Fibroblast of skin of abdomen (primary cell): ENCODE measurements around the gene ATP5MC2.
"Not testable (repeated sequence)": the region's sequence is repeated elsewhere in the genome, so short reads cannot be mapped to it uniquely, and the experiment has no call there.

Source experiments
- DNase-seq: peaks from one replicate; pipeline ENCODE4 v3.0.0-alpha.2; 2013

ATP5MC2 gene

DNA sequence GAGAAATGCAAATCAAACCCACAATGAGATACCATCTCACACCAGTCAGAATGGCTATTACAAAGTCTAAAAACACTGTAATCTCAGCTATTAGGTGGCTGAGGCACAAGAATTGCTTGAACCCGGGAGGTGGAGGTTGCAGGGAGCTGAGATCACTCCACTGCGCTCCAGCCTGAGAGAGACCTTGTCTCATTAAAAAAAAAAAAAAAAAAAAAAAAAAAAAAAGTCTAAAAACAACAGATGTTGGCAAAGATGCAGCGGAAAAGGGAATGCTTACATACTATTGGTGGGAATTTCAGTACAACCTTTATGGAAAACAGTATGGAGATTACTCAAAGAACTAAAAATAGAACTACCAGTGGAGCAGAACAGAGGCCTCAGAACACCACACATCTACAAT, 30.7 kb downstream of the ATP5MC2 start:
- peak; percentile 36 for DNase-seq

DNA sequence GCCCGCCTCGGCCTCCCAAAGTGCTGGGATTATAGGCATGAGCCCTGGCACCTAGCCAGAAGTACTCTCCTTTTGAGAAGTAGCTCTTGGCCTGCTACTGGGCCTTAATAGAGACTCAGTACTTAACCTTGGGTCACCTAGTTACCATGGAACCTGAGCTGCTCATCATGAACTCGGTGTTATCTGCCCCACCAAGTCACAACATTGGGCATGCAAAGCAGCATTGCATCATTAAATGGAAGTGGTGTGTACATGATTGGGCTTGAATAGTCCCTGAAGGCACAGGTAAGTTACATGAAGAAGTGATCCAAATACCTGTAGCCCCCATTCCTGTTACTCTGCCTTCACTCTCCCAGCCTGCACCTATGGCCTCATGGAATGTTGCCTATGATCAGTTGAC, 31.8 kb downstream of the ATP5MC2 start:
- no peak for DNase-seq

DNA sequence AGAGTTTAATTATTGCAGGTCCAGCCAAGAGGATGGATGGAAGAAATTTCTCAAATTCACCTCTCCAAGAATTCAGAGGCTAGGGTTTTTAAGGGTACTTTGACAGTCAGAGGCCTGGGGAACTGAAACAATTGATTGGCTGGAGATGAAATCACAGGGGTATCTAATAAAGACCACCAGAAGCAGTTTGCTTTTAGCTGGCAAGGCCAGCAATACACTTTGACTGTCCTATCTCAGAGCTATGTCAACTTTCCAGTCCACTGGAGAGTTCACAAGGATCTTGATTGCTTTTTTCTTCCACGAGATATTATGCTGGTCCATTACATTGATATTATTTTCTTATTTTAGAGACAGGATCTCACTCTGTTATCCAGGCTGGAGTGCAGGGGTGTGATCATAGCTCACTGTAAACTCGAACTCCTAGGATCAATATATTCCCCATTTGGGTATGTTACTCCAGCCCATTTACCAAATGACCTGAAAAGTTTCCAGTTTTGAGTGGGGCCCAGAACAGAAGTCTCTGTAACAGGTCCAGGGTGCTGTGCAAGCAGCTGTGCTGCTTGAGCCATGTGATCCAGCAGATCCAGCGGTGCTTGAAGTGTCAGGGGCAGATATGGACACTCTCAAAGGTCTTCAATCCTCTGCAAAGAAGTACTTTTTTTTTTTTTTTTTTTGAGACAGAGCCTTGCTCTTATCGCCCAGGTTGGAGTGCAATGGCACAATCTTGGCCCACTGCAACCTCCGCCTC, 32.5 kb downstream of the ATP5MC2 start:
- no peak for DNase-seq

DNA sequence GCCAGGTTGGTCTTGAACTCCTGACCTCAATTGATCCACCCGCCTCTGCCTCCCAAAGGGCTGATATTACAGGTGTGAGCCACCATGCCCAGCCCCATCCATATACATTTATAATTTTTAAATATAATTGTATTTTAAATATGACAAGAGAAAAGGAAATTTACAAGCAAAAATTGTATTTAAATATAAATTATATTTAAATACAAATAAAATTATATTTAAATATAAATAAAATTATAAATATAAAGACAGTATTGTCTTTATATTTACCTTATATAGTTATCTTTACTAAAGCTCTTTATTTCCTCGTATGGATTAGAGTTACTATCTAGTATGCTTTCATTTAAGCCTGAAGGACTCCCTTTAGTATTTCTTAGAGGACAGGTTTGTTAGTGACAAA, 37.8 kb downstream of the ATP5MC2 start:
- DNase-seq, result no peak

DNA sequence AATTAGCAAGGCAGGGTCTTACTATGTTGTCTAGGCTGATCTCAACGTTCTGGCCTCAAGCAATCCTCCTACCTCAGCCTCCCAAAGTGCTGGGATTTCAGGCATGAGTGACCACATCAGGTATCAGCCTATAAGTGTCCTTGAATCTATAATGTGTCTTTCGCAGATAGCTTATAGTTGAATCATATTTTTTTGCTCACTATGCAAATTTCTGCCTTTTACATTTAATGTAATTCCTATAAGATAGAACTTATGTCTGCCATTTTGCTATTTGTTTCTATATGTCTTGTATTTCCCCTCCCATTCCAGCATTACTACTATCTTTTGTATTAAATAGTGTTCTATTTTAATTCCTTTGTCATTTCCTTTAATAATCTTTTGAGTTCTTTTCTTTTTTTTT, 39.2 kb downstream of the ATP5MC2 start:
- no peak for DNase-seq

DNA sequence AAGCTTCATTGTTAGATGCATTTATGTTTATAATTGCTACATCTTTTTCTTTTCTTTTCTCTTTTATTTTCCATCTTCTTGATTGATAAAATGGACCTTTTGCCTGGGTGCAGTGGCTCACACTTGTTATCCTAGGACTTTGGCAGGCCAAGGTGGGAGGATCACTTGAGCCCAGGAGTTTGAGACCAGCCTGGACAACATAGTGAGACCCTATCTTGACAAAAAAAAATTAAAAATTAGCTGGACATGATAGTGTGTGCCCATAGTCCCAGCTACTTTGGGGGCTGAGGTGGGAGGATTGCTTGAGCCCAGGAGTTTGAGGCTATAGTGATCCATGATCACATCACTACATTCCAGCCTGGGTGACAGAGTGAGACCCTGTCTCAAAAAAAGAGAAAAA, 40.2 kb downstream of the ATP5MC2 start:
- not testable (repeated sequence) for DNase-seq

DNA sequence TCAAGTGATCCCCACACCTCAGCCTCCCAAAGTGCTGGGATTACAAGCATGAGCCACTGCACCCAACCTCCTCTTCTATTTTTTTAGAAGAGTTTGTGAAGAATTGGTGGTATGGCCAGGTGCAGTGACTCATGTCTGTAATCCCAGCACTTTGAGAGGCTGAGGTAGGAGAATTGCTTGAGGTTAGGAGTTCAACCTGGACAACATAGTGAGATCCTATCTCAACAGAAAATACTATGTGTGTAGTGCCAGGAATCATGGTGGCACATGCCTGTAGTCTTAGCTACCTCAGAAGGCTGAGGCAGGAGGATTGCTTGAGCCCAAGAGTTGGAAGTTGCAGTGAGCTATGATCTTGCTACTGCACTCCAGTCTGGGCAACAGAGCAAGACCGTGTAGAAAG, 44.2 kb downstream of the ATP5MC2 start:
- DNase-seq, result no peak

DNA sequence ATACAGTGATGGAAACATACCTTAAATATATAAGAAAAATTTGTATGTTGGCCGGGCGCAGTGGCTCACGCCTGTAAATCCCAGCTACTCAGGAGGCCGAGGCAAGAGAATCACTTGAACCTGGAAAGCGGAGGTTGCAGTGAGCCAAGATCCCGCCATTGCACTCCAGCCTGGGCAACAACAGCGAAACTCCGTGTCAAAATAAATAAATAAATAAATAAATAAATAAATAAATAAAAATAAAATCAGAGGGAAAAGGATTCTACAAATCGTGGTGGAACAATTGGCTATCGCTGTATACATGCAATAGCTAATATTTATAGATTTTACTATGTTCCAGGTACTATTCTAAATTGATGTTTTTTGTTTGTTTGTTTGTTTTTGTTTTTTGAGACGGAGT, 48.0 kb downstream of the ATP5MC2 start:
- DNase-seq, result no peak

DNA sequence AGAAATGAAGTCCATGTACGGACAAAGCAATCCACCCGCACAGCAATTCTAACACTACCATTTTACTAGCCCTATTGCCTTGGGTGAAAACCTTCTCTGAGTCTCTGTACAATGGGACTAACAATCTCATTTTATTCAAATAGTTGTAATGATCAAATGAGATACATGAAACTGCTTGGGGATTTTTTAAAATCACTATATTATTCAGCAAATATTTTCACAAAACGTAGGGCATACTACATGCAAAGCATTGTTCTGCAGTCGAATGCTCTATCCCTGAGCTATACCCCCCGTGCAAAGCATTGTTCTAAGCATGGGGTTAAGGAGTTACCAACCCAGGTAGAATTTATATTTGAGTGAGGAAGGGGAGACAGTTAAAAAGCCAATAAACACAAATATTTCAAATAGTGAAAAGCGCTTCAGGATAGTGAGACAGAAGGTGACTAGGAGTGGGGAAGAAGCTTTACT, 49.1 kb downstream of the ATP5MC2 start:
- DNase-seq, result no peak

DNA sequence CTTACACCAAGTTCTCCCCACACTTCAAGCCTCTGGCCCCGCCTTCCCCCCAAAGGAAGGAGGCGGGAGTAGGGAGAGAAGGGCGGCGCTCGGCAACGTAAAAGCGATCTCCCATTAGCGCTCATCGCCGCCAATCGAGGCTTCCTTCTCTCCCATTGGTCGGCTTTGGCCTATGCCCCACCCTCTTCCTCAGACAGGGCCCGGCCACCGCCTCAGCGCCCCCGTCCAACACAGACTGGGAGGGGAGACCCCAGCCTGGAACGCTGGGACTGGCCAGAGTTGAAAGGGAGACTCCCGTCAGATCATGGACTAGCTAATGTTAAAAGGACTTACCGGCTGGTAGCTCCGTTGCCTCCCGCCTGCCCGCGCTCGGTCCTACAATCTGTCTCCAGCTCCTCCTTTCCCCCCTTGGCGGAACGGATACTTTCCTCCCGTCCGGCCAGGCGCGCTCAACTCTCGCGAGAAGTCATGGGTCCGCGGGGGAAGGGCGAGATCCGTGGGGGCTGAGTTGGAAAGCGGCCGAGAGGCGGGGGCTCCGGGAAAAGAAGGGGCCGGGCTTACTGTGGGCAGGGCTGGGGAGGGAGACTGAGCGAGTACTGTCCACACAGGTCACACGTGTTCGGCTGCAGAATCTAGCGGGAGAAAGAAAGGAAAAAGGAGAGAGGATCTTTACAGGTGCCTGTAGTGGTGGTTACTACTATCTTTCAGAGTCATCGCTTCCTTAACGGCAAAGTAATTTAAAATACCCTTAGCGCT, 49.8 kb downstream of the ATP5MC2 start, which contains the start of gene ATF7:
ATF7 (minus strand) TSS at position 437 of the 756 bp plus-strand sequence. CDS start 25,382 bp downstream, outside the sequence.
- DNase-seq, result peak; percentile 98

DNA sequence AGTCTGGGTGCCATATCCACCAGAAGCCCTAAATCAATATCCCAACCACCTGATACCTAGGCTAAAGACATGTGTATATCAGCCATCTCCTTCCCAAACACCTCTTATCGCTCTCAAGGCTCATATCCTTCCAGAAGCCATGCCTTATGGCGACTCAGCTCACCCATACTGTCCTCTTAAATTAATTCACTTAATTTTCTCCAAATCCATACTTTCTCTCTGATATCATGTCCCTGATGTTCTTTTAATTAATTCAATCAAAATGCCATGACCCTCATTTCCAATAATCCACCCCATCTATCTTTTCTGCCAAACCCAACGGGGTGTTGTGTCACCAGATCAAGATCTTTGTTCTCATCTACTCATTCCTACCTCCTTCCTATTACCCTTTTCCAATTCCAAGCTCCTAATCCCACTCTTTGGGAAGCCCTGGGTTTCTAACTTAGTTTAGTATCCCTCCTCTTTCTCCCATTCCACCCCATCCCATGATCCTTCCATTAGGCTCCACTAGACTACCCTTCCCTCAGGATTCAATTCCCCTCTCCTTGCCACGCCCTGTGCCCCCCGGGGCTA, 50.4 kb downstream of the ATP5MC2 start:
- no peak for DNase-seq

DNA sequence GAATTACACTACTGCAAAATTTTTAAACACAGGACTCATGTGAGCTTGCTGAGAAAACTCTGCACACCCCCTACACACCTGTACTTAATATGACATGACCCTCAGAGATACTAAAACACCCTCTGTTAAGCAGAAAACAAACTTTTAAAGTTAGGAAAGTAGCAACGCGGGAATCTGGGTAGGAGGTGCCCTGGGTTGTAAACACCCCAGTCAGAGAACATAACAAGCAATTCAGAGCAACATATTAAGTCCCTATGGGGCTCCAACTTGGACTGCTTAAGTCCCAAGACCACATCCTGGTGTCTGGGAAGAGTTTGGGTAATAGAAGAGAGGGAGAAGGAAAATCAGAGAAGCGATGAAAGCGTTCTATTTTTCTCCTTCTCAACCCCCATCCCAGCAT, 50.9 kb downstream of the ATP5MC2 start:
- DNase-seq, result no peak

DNA sequence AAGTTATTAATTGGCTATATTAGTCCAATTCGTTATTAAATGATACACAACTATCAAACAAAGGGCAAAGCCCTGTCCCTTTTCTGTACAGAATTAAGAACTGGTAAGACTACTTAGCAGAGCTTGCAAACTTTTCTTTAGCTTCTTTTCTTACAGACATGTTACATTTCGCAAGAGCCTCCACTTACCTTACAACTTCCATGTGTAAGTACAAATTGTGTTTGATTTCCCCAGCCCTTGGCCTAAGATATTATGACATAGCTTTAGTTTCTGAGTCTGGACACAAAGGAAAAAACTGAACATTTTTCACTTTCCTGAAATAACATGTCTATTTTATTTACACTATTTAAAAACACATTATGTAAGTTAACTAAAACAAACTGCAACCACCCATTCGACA, 51.4 kb downstream of the ATP5MC2 start:
- no peak for DNase-seq

DNA sequence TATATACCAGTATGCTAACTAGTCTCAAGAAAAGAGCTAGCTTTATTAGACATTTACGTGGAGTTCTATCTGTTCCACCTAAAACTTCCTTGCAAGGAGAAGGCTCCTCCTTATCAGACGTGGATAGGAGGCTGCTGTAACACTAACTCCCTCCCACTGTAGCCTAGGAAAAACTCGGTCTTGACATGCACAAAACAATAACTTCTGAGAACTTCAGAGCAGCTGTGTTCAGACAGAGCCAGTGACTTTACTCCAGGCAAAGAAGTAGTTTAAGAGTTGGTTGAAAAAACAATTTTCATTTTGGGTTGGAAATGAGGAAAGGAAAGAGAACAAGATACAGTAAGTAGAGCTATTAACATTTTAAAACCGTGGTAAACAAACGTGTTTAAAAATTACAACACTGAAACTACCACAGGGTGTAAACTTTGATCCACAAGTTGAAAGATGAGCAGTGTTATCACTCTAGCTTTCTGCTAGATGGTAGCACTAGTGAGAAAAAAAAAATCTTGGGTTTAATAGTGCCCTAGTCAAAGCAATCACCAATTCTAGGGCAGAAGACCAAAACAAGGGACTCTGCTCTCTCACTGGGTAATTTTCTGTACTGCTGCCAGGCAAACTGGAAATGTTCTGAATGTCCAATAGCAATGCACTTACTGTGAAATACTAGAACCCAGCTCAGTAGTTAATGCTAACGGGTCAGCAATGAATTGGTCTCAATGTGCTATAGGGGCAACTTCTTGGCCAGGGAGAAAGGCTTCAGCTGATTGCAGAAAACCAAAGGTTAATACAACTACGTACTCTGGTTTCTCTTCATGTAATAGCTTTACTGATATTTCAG, 52.1 kb downstream of the ATP5MC2 start:
- DNase-seq, result peak; percentile 28

DNA sequence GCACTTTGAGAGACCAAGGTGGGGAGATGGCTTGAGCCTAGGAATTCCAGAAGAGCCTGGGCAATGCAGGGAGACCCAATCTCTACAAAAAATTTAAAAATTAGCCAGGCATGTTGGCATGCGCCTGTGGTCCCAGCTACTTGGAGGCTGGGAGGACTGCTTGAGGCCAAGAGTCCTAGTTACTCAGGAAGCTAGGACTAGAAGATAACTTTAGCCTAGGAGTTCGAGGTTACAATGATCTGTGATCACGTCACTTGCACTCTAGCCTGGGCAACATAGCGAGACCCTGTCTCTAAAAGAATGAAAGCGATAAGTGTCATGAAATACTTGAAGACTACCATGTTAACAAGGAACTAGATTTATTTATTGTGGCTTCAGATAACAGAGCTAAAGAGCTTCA, 53.2 kb downstream of the ATP5MC2 start:
- DNase-seq, result no peak

DNA sequence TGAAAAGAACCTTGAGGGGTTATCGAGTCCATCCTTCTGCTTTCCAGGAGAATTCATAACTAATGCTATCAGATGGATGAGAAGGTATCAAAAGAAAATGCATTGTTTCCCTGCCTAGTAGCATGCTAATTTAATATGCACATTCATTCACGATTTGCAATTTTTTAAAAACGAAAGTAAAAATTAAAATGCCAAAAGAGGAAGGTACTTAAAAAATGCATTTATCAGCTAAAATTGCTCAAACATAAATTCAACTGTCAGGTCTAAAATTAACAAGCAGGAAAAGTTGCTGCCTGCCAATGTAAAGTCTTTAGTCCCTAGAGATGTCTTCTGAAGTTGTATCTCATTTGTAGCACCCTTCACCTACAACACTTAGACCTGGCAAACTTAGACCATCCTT, 57.6 kb downstream of the ATP5MC2 start:
- no peak for DNase-seq

DNA sequence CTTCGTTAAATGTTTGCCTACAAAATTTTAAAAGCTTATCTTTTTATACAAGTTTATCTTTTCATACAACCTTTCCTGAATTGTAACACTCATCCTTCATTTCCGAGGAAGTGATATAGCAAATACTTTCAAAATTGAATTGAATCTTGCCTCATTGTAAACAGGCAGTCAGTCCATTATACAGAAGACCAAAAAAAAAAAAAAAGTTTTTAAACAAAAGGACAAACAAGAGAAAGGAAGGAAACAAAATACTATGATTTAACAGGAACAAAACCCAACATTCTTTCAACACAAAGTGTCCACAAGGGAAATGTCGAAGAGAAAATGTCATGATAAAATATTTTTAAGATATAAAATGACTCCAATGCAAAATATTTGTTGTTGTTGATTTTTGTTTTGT, 58.2 kb downstream of the ATP5MC2 start:
- DNase-seq, result no peak

DNA sequence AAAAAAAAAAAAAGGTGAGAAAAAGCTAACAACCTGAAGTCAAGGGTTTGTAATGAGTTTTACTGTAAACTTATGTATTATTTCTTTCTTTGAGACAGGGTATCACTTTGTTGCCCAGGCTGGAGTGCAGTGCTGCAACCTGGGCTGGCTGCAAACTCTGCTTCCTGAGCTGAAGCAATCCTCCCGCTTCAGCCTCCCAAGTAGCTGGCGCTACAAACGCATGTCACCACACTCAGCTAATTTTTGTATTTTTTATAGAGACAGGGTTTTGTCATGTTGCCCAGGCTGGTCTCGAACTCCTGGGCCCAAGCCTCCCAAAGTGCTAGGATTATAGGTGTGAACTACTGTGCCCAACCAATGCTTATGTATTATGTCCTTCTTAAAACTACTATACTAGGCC, 58.9 kb downstream of the ATP5MC2 start:
- no peak for DNase-seq
